CD14-positive monocyte (primary cell): ENCODE data around the gene TMEM198. TPM values are rescaled to one million over a fixed set of nuclear protein-coding genes. Genes with fewer than 3 reads are reported as not detected.

Experiments
- DNase-seq, 3 donors: peaks; one replicate each; pipeline ENCODE4 v3.0.0-alpha.2; 2011 to 2022
- H2AFZ ChIP-seq: 2 replicates; pipeline ENCODE4 v1.6.0; 2012; ENCODE audit warnings: mild to moderate bottlenecking, low read depth, low read length, inconsistent platforms; ENCODE audit not compliant: insufficient read depth, poor library complexity, severe bottlenecking
- H3K27ac ChIP-seq, 2 donors: 1 replicate in 1 of 2; 2 replicates in 1 of 2; pipeline ENCODE4 v1.5.1; 2012 to 2013; ENCODE audit warnings: low read length in 2 of 2, control low read depth in 1 of 2, inconsistent platforms in 1 of 2, low read depth in 1 of 2, mild to moderate bottlenecking in 1 of 2
- H3K27me3 ChIP-seq, 2 donors: one replicate each; pipeline versions ENCODE4 v1.6.0 to v1.6.1; 2011 to 2013; ENCODE audit warnings: low read length in 2 of 2; ENCODE audit not compliant: control insufficient read depth in 2 of 2, insufficient read depth in 2 of 2
- H3K36me3 ChIP-seq, 2 donors: replicated peaks in 1 of 2; 1 replicate in 1 of 2; 2 replicates in 1 of 2; pipeline versions ENCODE4 v1.5.1 to v1.6.1; 2012 to 2013; ENCODE audit warnings: low read length in 2 of 2, control low read depth in 1 of 2, inconsistent platforms in 1 of 2, mild to moderate bottlenecking in 1 of 2; ENCODE audit not compliant: insufficient read depth in 2 of 2, control insufficient read depth in 1 of 2
- H3K4me1 ChIP-seq, 2 donors: 1 replicate in 1 of 2; 2 replicates in 1 of 2; pipeline versions ENCODE4 v1.5.1 to v1.6.1; 2012 to 2013; ENCODE audit warnings: low read length in 2 of 2, control low read depth in 1 of 2, inconsistent platforms in 1 of 2, mild to moderate bottlenecking in 1 of 2, moderate library complexity in 1 of 2; ENCODE audit not compliant: insufficient read depth in 2 of 2, control insufficient read depth in 1 of 2
- H3K4me2 ChIP-seq: replicated peaks from 2 replicates; pipeline ENCODE3; 2012; ENCODE audit warnings: low read length, moderate library complexity, mild to moderate bottlenecking; ENCODE audit not compliant: poor library complexity, severe bottlenecking; ENCODE audit errors: extremely low read depth
- H3K4me3 ChIP-seq, 3 experiments: fragments of 200-600 bp in 1 of 3; sonication (generic) in 1 of 3; replicated peaks in 1 of 3; 1 replicate in 2 of 3; 2 replicates in 1 of 3; pipeline ENCODE4 v1.5.1; 2011 to 2013; ENCODE audit warnings: low read length in 3 of 3, mild to moderate bottlenecking in 3 of 3, control low read depth in 2 of 3, low read depth in 2 of 3, inconsistent platforms in 1 of 3, moderate library complexity in 1 of 3
- H3K79me2 ChIP-seq: 2 replicates; pipeline ENCODE4 v1.6.0; 2012; ENCODE audit warnings: mild to moderate bottlenecking, control low read depth, inconsistent platforms, low read length, moderate library complexity; ENCODE audit not compliant: insufficient read depth
- H3K9ac ChIP-seq: 2 replicates; pipeline ENCODE4 v1.6.0; 2017; ENCODE audit warnings: low read length, mild to moderate bottlenecking; ENCODE audit not compliant: insufficient read depth, poor library complexity, severe bottlenecking
- H3K9me3 ChIP-seq, 2 donors: replicated peaks in 1 of 2; 1 replicate in 1 of 2; 2 replicates in 1 of 2; pipeline versions ENCODE4 v1.5.1 to v1.6.1; 2012 to 2013; ENCODE audit warnings: low read length in 2 of 2, control low read depth in 1 of 2; ENCODE audit not compliant: control insufficient read depth in 1 of 2, insufficient read depth in 1 of 2
- H4K20me1 ChIP-seq: 2 replicates; pipeline ENCODE4 v1.6.0; 2012; ENCODE audit warnings: mild to moderate bottlenecking, low read length, control low read depth, moderate library complexity; ENCODE audit not compliant: insufficient read depth
- H3K27ac Mint-ChIP-seq, 7 donors: one replicate each; pipeline ENCODE4 v1.8.0; 2020; ENCODE audit warnings: mild to moderate bottlenecking in 7 of 7, mixed read lengths in 7 of 7, moderate library complexity in 6 of 7, inconsistent platforms in 2 of 7
- H3K27me3 Mint-ChIP-seq, 3 donors: one replicate each; pipeline ENCODE4 v1.8.0; 2021 to 2022; ENCODE audit warnings: low read depth in 3 of 3, mild to moderate bottlenecking in 3 of 3, mixed read lengths in 3 of 3, moderate library complexity in 3 of 3, inconsistent platforms in 1 of 3
- H3K36me3 Mint-ChIP-seq, 2 donors: one replicate each; pipeline ENCODE4 v1.8.0; 2020; ENCODE audit warnings: mixed read lengths in 2 of 2, inconsistent platforms in 1 of 2, mild to moderate bottlenecking in 1 of 2
- H3K4me1 Mint-ChIP-seq: one replicate; pipeline ENCODE4 v1.8.0; 2020; ENCODE audit warnings: mild to moderate bottlenecking, mixed read lengths
- H3K4me3 Mint-ChIP-seq, 2 donors: one replicate each; pipeline ENCODE4 v1.8.0; 2020; ENCODE audit warnings: mild to moderate bottlenecking in 2 of 2, mixed read lengths in 2 of 2, moderate library complexity in 1 of 2
- H3K9me3 Mint-ChIP-seq, 7 donors: one replicate each; pipeline ENCODE4 v1.8.0; 2020 to 2022; ENCODE audit warnings: mixed read lengths in 7 of 7, mild to moderate bottlenecking in 6 of 7, moderate library complexity in 6 of 7, inconsistent platforms in 2 of 7
- WGBS: methylation state at CpG from one replicate; pipeline ENCODE4 v1.1.5; 2013; ENCODE audit warnings: missing lambda C conversion rate; ENCODE audit not compliant: insufficient coverage; 5-methylcytosine and 5-hydroxymethylcytosine counted together
- intact Hi-C, 2 donors: fragments of 100-400 bp; cut with micrococcal nuclease; formaldehyde crosslinking; loops; one replicate each; pipeline versions ENCODE4 v1.15.0 to v1.15.1; 2023
- polyA plus RNA-seq, 3 donors: library from polyadenylated mRNA; depleted of rRNA in 1 of 3; unstranded in 2 of 3; stranded (reverse) in 1 of 3; fragments of 300-500 nt in 2 of 3; fragments of >200 nt in 1 of 3; fragmentation: Illumina TruSeq in 2 of 3; gene quantifications; 1 replicate in 2 of 3; 2 replicates in 1 of 3; pipeline ENCODE4 v1.2.3, GENCODE V29; 2012 to 2021
- TF ChIP-seq, protein P1 (sequence below): fragments of 200-600 bp; IDR thresholded peaks from one replicate; pipeline ENCODE4 v1.8.0; 2022; ENCODE audit warnings: antibody characterized with exemption, mild to moderate bottlenecking

The TMEM198 gene
- polyA plus RNA-seq, 3 donors, result not detected

- Histone ChIP-seq H3K9ac (no peak overlapping the region), H2AFZ (peak overlapping the region; percentile 56), H3K4me1 (peaks cover 0 to 15% of the 10 kb centered on the region in 2 donors), H3K9me3 (no peaks in the 10 kb centered on the region), H3K27ac (no peak overlapping the region), H4K20me1 (no peaks in the 10 kb centered on the region), H3K36me3 (no peaks in the 10 kb centered on the region), H3K4me2 (peak overlapping the region; percentile 76), H3K79me2 (no peaks in the 10 kb centered on the region), H3K4me3 (peak overlapping the region in 2 of 3 experiments; percentile 19 to 57), H3K27me3 (peaks cover 23 to 43% of the 10 kb centered on the region in 2 donors)
- intact Hi-C loops, result no loop called here
- under 1% methylated on average over 47 of the region's 55 CpGs for WGBS
- Mint-ChIP-seq H3K4me1 (peaks cover 7% of the 10 kb centered on the region), H3K4me3 (peak overlapping the region; percentile 54 to 63), H3K36me3 (peaks cover 0 to 7% of the 10 kb centered on the region in 2 donors), H3K27ac (no peak overlapping the region), H3K27me3 (peaks cover 38 to 53% (median 46%) of the 10 kb centered on the region in 3 donors), H3K9me3 (peaks cover 0 to 7% (median 0%) of the 10 kb centered on the region in 7 donors)
- TF ChIP-seq, protein P1, sequence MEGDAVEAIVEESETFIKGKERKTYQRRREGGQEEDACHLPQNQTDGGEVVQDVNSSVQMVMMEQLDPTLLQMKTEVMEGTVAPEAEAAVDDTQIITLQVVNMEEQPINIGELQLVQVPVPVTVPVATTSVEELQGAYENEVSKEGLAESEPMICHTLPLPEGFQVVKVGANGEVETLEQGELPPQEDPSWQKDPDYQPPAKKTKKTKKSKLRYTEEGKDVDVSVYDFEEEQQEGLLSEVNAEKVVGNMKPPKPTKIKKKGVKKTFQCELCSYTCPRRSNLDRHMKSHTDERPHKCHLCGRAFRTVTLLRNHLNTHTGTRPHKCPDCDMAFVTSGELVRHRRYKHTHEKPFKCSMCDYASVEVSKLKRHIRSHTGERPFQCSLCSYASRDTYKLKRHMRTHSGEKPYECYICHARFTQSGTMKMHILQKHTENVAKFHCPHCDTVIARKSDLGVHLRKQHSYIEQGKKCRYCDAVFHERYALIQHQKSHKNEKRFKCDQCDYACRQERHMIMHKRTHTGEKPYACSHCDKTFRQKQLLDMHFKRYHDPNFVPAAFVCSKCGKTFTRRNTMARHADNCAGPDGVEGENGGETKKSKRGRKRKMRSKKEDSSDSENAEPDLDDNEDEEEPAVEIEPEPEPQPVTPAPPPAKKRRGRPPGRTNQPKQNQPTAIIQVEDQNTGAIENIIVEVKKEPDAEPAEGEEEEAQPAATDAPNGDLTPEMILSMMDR, result no peak
- DNase-seq, result no peak
Observed at GRCh38 chr2:219570924-219571310, 27.1 kb downstream of the TMEM198 start.

DNA sequence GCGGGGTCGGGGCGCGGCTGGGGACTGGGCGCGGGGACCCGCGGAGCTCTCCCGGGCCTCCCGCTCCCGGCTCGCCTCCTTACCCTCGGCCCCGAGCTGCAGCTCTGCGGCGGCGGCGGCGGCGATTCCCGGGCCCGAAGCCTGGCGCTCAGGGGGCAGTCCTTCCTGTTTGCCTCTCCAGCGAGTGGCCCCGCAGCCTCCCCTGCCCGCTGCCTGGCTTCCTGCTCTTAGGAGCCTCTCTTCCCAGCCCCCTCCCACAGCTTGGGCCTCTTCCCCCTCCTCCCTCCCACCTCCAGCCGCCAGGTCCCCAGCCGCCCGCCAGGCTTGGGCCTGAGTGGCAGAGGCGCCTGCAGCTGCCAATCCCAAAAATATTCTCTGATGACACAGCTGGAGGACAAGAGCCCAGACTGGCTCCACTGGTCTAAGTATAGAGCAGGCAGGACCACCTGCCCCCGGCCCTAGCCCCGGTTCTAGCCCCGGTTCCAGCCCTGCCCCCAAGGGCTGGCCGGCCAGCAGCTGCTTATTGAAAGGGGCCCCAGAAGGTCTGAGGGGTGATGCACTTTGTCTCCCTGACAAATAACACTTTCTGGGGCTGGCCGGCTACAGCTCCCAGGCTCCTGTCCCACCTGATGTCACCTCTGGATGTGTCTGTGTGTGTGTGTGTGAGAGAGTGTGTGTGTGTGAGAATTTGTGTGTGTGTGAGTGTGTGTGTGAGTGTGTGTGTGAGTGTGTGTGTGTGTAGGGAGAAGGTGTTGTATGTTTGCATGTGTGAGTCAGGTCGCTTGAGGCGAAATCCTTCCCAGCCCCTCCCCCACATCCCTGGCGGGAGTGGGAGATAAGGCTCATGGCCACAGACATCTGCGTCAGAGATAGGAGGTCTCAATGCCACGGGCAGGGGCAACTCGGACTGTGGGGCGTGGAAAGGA lies 27.7 kb downstream of the TMEM198 start, which contains the start of gene OBSL1:
OBSL1 (minus strand) TSS at position 229 of the 926 bp plus-strand sequence. CDS start 307 bp downstream, outside the sequence.
- intact Hi-C loops, result no loop called here
- Histone ChIP-seq H3K4me2 (peak within 1 kb of the TSS; percentile 76), H3K4me1 (peaks cover 0 to 15% of the 10 kb centered on the region in 2 donors), H3K4me3 (peak within 1 kb of the TSS in 2 of 3 experiments; percentile 19 to 57), H3K27me3 (peaks cover 23 to 43% of the 10 kb centered on the region in 2 donors), H3K36me3 (no peaks in the 10 kb centered on the region), H3K79me2 (no peaks in the 10 kb centered on the region), H3K9me3 (no peaks in the 10 kb centered on the region), H3K27ac (no peak within 1 kb of the TSS), H4K20me1 (no peaks in the 10 kb centered on the region), H3K9ac (no peak within 1 kb of the TSS), H2AFZ (peak within 1 kb of the TSS; percentile 56)
- peaks cover 0 to 7% of the 10 kb centered on the region in 2 donors for H3K36me3 Mint-ChIP-seq
- peaks cover 7% of the 10 kb centered on the region for H3K4me1 Mint-ChIP-seq
- no peak within 1 kb of the TSS for H3K27ac Mint-ChIP-seq
- peaks cover 0 to 7% (median 0%) of the 10 kb centered on the region in 7 donors for H3K9me3 Mint-ChIP-seq
- H3K4me3 Mint-ChIP-seq, result peak within 1 kb of the TSS; percentile 60 to 78
- peaks cover 41 to 56% (median 47%) of the 10 kb centered on the region in 3 donors for H3K27me3 Mint-ChIP-seq
- 6% methylated on average over 39 of the region's 42 CpGs for WGBS
- no peak for DNase-seq
- TF ChIP-seq, protein P1, result no peak
